GM12878 (cell line): ENCODE results near the gene CCDC27. TPM values are rescaled to one million over a fixed set of nuclear protein-coding genes. Genes with fewer than 3 reads are reported as not detected.

Experiments used
- ATAC-seq: fragments of 200-7000 bp; cut with Tn5 transposase; 3 replicates; pipeline ENCODE4 v1.9.1; 2020; ENCODE audit warnings: mild to moderate bottlenecking, moderate library complexity
- BruUV-seq: library from RNA; stranded (reverse); fragments of 400-500 nt; replicated peaks from 2 replicates; lab custom pipeline; 2021; lab: Mats Ljungman, UMichigan
- CTCF ChIA-PET: fragments of 300-600 bp; sonication (Branson Sonifier 250); formaldehyde crosslinking; extraction: SDS; loops from one replicate; lab custom pipeline; 2021; ENCODE audit warnings: inconsistent platforms; lab: Yijun Ruan, JAX
- POLR2A ChIA-PET: fragments of 350-600 bp; formaldehyde crosslinking; extraction: SDS; loops from one replicate; lab custom pipeline; 2021; ENCODE audit warnings: inconsistent platforms; lab: Charles Lee
- RAD21 ChIA-PET: fragments of 300-600 bp; sonication (Branson Sonifier 250); formaldehyde crosslinking; loops from one replicate; lab custom pipeline; 2023; ENCODE audit warnings: antibody characterized with exemption; ENCODE audit not compliant: unreplicated experiment; lab: Charles Lee
- SMC1A ChIA-PET: fragments of 300-600 bp; sonication (Branson Sonifier 250); formaldehyde crosslinking; loops from one replicate; lab custom pipeline; 2023; ENCODE audit not compliant: unreplicated experiment, uncharacterized antibody; lab: Charles Lee
- DNase-seq: peaks from one replicate; pipeline ENCODE4 v3.0.0-alpha.2; 2011; ENCODE audit warnings: low read depth, low spot score
- FAIRE-seq: peaks from 3 replicates; lab custom pipeline; 2011; peaks lifted over from hg19 to GRCh38; lab: Jason Lieb, UNC
- H2AFZ ChIP-seq: 2 replicates; pipeline ENCODE4 v1.6.0; 2011; ENCODE audit warnings: low read depth, low read length, control low read depth; ENCODE audit not compliant: control insufficient read depth
- H3K27ac ChIP-seq: 2 replicates; pipeline ENCODE4 v1.5.1; 2011; ENCODE audit warnings: control low read depth; ENCODE audit not compliant: control insufficient read depth, insufficient read depth
- H3K27me3 ChIP-seq, 2 experiments: replicated peaks in 1 of 2; 2 replicates each; pipeline versions ENCODE4 v1.6.0 to v1.6.1; 2011; ENCODE audit warnings: low read length in 1 of 2; ENCODE audit not compliant: control insufficient read depth in 2 of 2, insufficient read depth in 2 of 2
- H3K36me3 ChIP-seq, 2 experiments: 2 replicates each; pipeline ENCODE4 v1.5.1; 2011; ENCODE audit warnings: low read length in 1 of 2; ENCODE audit not compliant: control insufficient read depth in 2 of 2, insufficient read depth in 2 of 2
- H3K4me1 ChIP-seq: 2 replicates; pipeline ENCODE4 v1.6.1; 2011; ENCODE audit warnings: mild to moderate bottlenecking, low read length, moderate library complexity, mixed read lengths; ENCODE audit not compliant: control insufficient read depth, insufficient read depth
- H3K4me2 ChIP-seq: 2 replicates; pipeline ENCODE4 v1.6.0; 2011; ENCODE audit warnings: control low read depth; ENCODE audit not compliant: control insufficient read depth, insufficient read depth
- H3K4me3 ChIP-seq: fragments of 200-600 bp; sonication (generic); 2 replicates; pipeline ENCODE4 v1.5.1; 2016
- H3K79me2 ChIP-seq: 2 replicates; pipeline ENCODE4 v1.6.0; 2011; ENCODE audit warnings: low read length; ENCODE audit not compliant: control insufficient read depth, insufficient read depth
- H3K9ac ChIP-seq: 2 replicates; pipeline ENCODE4 v1.8.0; 2011; ENCODE audit warnings: low read length, control low read depth, mixed read lengths; ENCODE audit not compliant: control insufficient read depth, insufficient read depth
- H3K9me3 ChIP-seq: replicated peaks from 3 replicates; pipeline ENCODE4 v1.5.1; 2011; ENCODE audit warnings: mild to moderate bottlenecking, low read length; ENCODE audit not compliant: control insufficient read depth, insufficient read depth
- H4K20me1 ChIP-seq: 2 replicates; pipeline ENCODE4 v1.6.0; 2011; ENCODE audit not compliant: control insufficient read depth, insufficient read depth
- CBX5 ChIP-seq: sonication (generic); IDR thresholded peaks from 2 replicates; pipeline ENCODE4 v1.6.1; 2016; ENCODE audit warnings: low read depth, moderate library complexity, mild to moderate bottlenecking, inconsistent platforms
- CHD1 ChIP-seq: IDR thresholded peaks from 2 replicates; pipeline ENCODE4 v1.6.1; 2012; ENCODE audit warnings: low read depth, low read length, improper control_type of control experiment
- CTCF ChIP-seq, 3 experiments: IDR thresholded peaks in 2 of 3; conservative IDR thresholded peaks in 1 of 3; 2 replicates each; pipeline ENCODE4 v1.5.1; 2011; ENCODE audit warnings: low read depth in 3 of 3, low read length in 3 of 3, mild to moderate bottlenecking in 3 of 3, control low read depth in 2 of 3, moderate library complexity in 2 of 3, inconsistent platforms in 1 of 3, mixed read lengths in 1 of 3; ENCODE audit not compliant: control insufficient read depth in 2 of 3, insufficient read depth in 1 of 3; ENCODE audit errors: extremely low read depth in 1 of 3
- MTA2 ChIP-seq: fragments of 450-650 bp; IDR thresholded peaks from 2 replicates; pipeline ENCODE4 v1.6.1; 2016; ENCODE audit warnings: low read depth, mild to moderate bottlenecking, moderate library complexity
- NBN ChIP-seq: fragments of 450-650 bp; IDR thresholded peaks from 2 replicates; pipeline ENCODE4 v1.6.1; 2016
- PRDM15 ChIP-seq: fragments of 450-650 bp; formaldehyde crosslinking; IDR thresholded peaks from 2 replicates; pipeline ENCODE4 v1.4.0; 2020; ENCODE audit warnings: mild to moderate bottlenecking, moderate library complexity
- RELA ChIP-seq: fragments of 450-650 bp; IDR thresholded peaks from 2 replicates; pipeline ENCODE4 v1.8.0; 2014; ENCODE audit warnings: borderline replicate concordance; ENCODE audit not compliant: partially characterized antibody
- SMC3 ChIP-seq: IDR thresholded peaks from 2 replicates; pipeline ENCODE4 v1.6.1; 2011; ENCODE audit warnings: low read length, improper control_type of control experiment, borderline replicate concordance
- SUZ12 ChIP-seq: fragments of 200-600 bp; sonication (generic); IDR thresholded peaks from one replicate; pipeline ENCODE4 v1.6.1; 2018; ENCODE audit warnings: antibody characterized with exemption, mild to moderate bottlenecking; ENCODE audit not compliant: unreplicated experiment
- TCF3 ChIP-seq: IDR thresholded peaks from 2 replicates; pipeline ENCODE4 v1.6.1; 2012; ENCODE audit warnings: low read depth, mild to moderate bottlenecking, low read length, borderline replicate concordance; ENCODE audit not compliant: insufficient read depth
- ZBTB33 ChIP-seq: fragments of 450-650 bp; IDR thresholded peaks from 2 replicates; pipeline ENCODE4 v1.6.1; 2017; ENCODE audit warnings: mild to moderate bottlenecking
- ZBTB4 ChIP-seq: fragments of 450-650 bp; formaldehyde crosslinking; IDR thresholded peaks from 2 replicates; pipeline ENCODE4 v1.4.0; 2022; ENCODE audit warnings: mild to moderate bottlenecking, moderate library complexity
- WGBS: methylation state at CpG from one replicate; pipeline ENCODE4 v1.1.6; 2016; ENCODE audit warnings: low lambda C conversion rate; ENCODE audit not compliant: insufficient replicate concordance, insufficient coverage; ENCODE audit errors: missing lambda C conversion rate; 5-methylcytosine and 5-hydroxymethylcytosine counted together
- in situ Hi-C: fragments of 300-500 bp; cut with MboI; formaldehyde crosslinking; loops from 9 replicates; pipeline ENCODE4 v1.14.3; 2018; ENCODE audit warnings: mixed read lengths
- intact Hi-C: fragments of 100-400 bp; cut with micrococcal nuclease; formaldehyde crosslinking; loops from one replicate; pipeline ENCODE4 v1.14.2; 2022; ENCODE audit not compliant: unreplicated experiment
- polyA plus RNA-seq, 11 experiments: library from polyadenylated mRNA; depleted of rRNA in 4 of 11; unstranded in 6 of 11; stranded (reverse) in 5 of 11; fragments of >200 nt; fragmentation: Nextera tagmentation in 4 of 11; fragmentation: Illumina TruSeq in 1 of 11; extraction: Ambion mirVana in 4 of 11; extraction: Trizol in 1 of 11; gene quantifications; 1 replicate in 1 of 11; 2 replicates in 10 of 11; pipeline versions ENCODE4 v1.2.1 to v1.2.3, GENCODE V29; 2011 to 2016; ENCODE audit warnings: inconsistent platforms in 2 of 11, missing spikeins in 2 of 11, low read depth in 1 of 11
- total RNA-seq, 4 experiments: library from RNA; depleted of rRNA in 3 of 4; stranded (reverse); fragments of >200 nt in 3 of 4; fragmentation: Illumina TruSeq in 1 of 4; extraction: Trizol in 1 of 4; gene quantifications; 2 replicates each; pipeline versions ENCODE4 v1.2.1 to v1.2.3, GENCODE V29; 2013 to 2021

The CCDC27 gene
- total and polyA plus RNA-seq, 10 of the 15 experiments (the other 5 are each of a cell fraction or from before 2014, with no cell fraction given), result 0.05 TPM; not detected in 9

- in situ Hi-C loops, result no loop called here
- no peaks in the 10 kb centered on the region for H4K20me1 ChIP-seq
- no peaks in the 10 kb centered on the region for H3K27me3 ChIP-seq
- H3K36me3 ChIP-seq, result peaks cover 21 to 27% of the 10 kb centered on the region in 2 experiments
- ChIA-PET SMC1A (interaction anchor here (0.7 kb wide), 1 partner anchor 74 kb away, joined by 3 read pairs; no protein-coding TSS in a partner anchor), RAD21 (no interaction called here), POLR2A (no interaction called here), CTCF (interaction anchor here (2.7 kb wide), 1 partner anchor 9 kb away, joined by 6 read pairs; no protein-coding TSS in a partner anchor)
- FAIRE-seq, result peak; percentile 23
- no peak for DNase-seq
- no peak overlapping the region for H3K4me2 ChIP-seq
- no peaks in the 10 kb centered on the region for H3K9me3 ChIP-seq
- intact Hi-C loops, result no loop called here
- H3K4me3 ChIP-seq, result no peak overlapping the region
- no peak overlapping the region for H3K27ac ChIP-seq
- 97% methylated on average over 13 of the region's 13 CpGs for WGBS
- H3K4me1 ChIP-seq, result peaks cover 14% of the 10 kb centered on the region
- H3K79me2 ChIP-seq, result peaks cover 3% of the 10 kb centered on the region
- H2AFZ ChIP-seq, result no peak overlapping the region
- TSS peak; percentile 14 for BruUV-seq
- no peak for ATAC-seq
- H3K9ac ChIP-seq, result no peak overlapping the region
- no peak for TF ChIP-seq ZBTB4
- TF ChIP-seq ZBTB33, result no peak
- no peak for TF ChIP-seq SMC3
- TF ChIP-seq SUZ12, result no peak
- TF ChIP-seq MTA2, result no peak
- TF ChIP-seq PRDM15 (CRISPR knock-in tag), result no peak
- no peak for TF ChIP-seq CBX5
- TF ChIP-seq CHD1, result no peak
- TF ChIP-seq CTCF (IDR thresholded peaks at IDR 0.05 in 2 of 3, conservative IDR thresholded peaks at IDR 0.05 in 1 of 3; ENCODE audit: control insufficient read depth in 2 of 3, extremely low read depth in 1 of 3, insufficient read depth in 1 of 3, low read depth in 3 of 3, low read length in 3 of 3), result no peak
- TF ChIP-seq RELA, result no peak
- no peak for TF ChIP-seq TCF3
- TF ChIP-seq NBN, result no peak
These were observed 32.8 kb downstream of the CCDC27 start for GRCh38 chr1:3785045-3785444.
